ENCODE results near the gene CAPNS1. TPM values are rescaled to one million over a fixed set of nuclear protein-coding genes. Genes with fewer than 3 reads are reported as not detected.
A peak's percentile ranks its signal among the peaks of the same experiment; 100 is the strongest.

The CAPNS1 gene
- total and polyA plus RNA-seq, 2 of the 13 experiments (the other 11 are each of a cell fraction or from before 2014, with no cell fraction given): 322 to 526 TPM

DNA sequence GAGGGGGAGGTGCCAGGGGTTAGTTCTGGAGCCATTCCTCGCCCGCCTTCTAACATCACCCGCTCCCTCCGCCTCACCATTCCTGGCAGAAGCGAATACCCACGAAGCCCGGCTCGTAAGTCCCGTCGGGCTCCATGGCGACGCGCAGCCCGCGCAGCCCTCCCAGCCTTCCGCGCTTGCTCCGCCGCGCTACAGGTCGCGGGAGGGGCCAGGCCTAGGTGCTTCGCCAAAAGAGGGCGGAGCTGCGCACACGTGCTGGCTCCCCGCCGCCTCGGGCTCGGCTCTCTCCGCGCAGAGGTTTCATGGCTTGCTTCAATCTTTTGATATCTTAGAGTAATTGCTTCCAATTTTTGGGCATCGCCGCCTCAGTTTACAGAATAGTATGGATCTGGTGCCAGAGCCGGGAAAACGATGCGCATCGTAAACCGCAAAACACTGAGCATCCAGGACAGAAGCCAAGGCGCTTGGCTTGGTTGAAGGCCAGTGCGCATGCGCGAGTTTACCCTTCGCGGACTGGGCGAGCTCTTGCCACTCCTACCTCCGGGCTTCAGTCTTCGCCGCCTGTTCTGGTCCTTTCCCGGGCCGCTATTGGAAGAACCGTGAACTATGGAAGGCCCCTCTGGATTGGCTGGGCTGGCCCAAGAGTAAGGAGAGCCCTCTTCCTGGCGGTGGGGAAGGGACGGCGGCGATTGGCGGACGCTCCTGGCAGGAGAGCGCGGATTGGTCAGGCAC, 25.0 kb upstream of the CAPNS1 start, which contains the start of gene POLR2I (continued):
- TF ChIP-seq MYC (CRISPR knock-in tag; IDR thresholded peaks at IDR 0.05; ENCODE audit: borderline replicate concordance) (peak; percentile 100), GATA4 (IDR thresholded peaks at IDR 0.05; ENCODE audit: borderline replicate concordance, low read depth) (no peak), AGO1 (IDR thresholded peaks at IDR 0.05; ENCODE audit: low read depth, low read length, poor library complexity, severe bottlenecking) (peak; percentile 81), ZNF709 (CRISPR knock-in tag; IDR thresholded peaks at IDR 0.05) (peak; percentile 58), SMAD3 (CRISPR knock-in tag; IDR thresholded peaks at IDR 0.05) (no peak), UBTF (CRISPR knock-in tag; IDR thresholded peaks at IDR 0.05) (peak; percentile 51; the same call in 1 of the 2 replicates), ZNF329 (CRISPR knock-in tag; IDR thresholded peaks at IDR 0.05; ENCODE audit: low read depth) (peak; percentile 75; the same call in 1 of the 2 replicates), PAXIP1 (CRISPR knock-in tag; conservative IDR thresholded peaks at IDR 0.05) (peak; percentile 22), ZKSCAN1 (IDR thresholded peaks at IDR 0.05; ENCODE audit: low read length) (no peak), MNT (IDR thresholded peaks at IDR 0.05) (peak; percentile 83), ZNF367 (CRISPR knock-in tag; IDR thresholded peaks at IDR 0.05; ENCODE audit: borderline replicate concordance) (peak; percentile 78; the same call in 1 of the 2 replicates), NR3C1 (CRISPR knock-in tag; IDR thresholded peaks at IDR 0.05) (no peak)
- TF ChIP-seq, protein P1, sequence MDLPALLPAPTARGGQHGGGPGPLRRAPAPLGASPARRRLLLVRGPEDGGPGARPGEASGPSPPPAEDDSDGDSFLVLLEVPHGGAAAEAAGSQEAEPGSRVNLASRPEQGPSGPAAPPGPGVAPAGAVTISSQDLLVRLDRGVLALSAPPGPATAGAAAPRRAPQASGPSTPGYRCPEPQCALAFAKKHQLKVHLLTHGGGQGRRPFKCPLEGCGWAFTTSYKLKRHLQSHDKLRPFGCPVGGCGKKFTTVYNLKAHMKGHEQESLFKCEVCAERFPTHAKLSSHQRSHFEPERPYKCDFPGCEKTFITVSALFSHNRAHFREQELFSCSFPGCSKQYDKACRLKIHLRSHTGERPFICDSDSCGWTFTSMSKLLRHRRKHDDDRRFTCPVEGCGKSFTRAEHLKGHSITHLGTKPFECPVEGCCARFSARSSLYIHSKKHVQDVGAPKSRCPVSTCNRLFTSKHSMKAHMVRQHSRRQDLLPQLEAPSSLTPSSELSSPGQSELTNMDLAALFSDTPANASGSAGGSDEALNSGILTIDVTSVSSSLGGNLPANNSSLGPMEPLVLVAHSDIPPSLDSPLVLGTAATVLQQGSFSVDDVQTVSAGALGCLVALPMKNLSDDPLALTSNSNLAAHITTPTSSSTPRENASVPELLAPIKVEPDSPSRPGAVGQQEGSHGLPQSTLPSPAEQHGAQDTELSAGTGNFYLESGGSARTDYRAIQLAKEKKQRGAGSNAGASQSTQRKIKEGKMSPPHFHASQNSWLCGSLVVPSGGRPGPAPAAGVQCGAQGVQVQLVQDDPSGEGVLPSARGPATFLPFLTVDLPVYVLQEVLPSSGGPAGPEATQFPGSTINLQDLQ (CRISPR knock-in tag; IDR thresholded peaks at IDR 0.05): no peak
- TF ChIP-seq, protein P2, sequence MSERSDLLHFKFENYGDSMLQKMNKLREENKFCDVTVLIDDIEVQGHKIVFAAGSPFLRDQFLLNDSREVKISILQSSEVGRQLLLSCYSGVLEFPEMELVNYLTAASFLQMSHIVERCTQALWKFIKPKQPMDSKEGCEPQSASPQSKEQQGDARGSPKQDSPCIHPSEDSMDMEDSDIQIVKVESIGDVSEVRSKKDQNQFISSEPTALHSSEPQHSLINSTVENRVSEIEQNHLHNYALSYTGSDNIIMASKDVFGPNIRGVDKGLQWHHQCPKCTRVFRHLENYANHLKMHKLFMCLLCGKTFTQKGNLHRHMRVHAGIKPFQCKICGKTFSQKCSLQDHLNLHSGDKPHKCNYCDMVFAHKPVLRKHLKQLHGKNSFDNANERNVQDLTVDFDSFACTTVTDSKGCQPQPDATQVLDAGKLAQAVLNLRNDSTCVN (CRISPR knock-in tag; IDR thresholded peaks at IDR 0.05; ENCODE audit: borderline replicate concordance): peak; percentile 58; the same call in 1 of the 2 replicates
- TF ChIP-seq, protein P3, sequence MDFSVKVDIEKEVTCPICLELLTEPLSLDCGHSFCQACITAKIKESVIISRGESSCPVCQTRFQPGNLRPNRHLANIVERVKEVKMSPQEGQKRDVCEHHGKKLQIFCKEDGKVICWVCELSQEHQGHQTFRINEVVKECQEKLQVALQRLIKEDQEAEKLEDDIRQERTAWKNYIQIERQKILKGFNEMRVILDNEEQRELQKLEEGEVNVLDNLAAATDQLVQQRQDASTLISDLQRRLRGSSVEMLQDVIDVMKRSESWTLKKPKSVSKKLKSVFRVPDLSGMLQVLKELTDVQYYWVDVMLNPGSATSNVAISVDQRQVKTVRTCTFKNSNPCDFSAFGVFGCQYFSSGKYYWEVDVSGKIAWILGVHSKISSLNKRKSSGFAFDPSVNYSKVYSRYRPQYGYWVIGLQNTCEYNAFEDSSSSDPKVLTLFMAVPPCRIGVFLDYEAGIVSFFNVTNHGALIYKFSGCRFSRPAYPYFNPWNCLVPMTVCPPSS (IDR thresholded peaks at IDR 0.05): no peak

All from HepG2 (cell line).